ENCODE measurements around the gene FAM111A. TPM values are rescaled to one million over a fixed set of nuclear protein-coding genes. Genes with fewer than 3 reads are reported as not detected.

Gene FAM111A
- total RNA-seq, 1 experiment from 2014 or later = 20.1 TPM

DNA sequence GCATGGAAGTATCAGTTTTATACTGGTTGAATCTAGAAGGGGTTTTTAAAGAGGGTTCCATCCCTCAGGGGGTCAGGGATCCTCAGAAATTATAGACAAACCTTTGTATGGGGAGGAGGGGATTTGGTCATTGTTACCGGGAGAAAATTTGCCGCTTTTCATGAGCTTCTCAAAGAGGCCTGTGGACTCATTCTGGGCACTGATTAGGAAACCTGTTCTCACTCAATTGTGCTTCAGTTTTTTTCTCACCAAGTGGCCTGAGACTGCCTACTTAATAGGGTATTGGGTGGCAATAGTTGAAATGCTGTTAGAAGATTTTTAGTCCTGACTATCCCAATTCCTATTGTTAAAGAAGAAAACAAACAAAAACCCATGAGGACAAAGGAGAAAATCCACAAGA, 56.1 kb downstream of the FAM111A start:
- H2BK12ac ChIP-seq (ENCODE audit: insufficient read length, low read depth, low read length) = no peak overlapping the region
- no peak overlapping the region for H3T11ph ChIP-seq (ENCODE audit: low read length)
- no peak overlapping the region for H2BK15ac ChIP-seq (ENCODE audit: low read depth, low read length)
- H3K4me2 ChIP-seq (ENCODE audit: insufficient read depth, insufficient read length, low read length) = no peak overlapping the region
- Mint-ChIP-seq H3K9me3 (peaks cover 0 to 4% of the 10 kb centered on the region in 2 experiments; a peak in 3 of 5 replicates), H3K27me3 (ENCODE audit: low read depth) (no peaks in the 10 kb centered on the region), H3K4me3 (no peak overlapping the region), H3K27ac (no peak overlapping the region), H3K4me1 (peaks cover 2 to 3% of the 10 kb centered on the region in 2 experiments; a peak in 2 of 4 replicates), H3K36me3 (ENCODE audit: insufficient read depth in 1 of 3, low read depth in 3 of 3) (peaks cover 41 to 69% (median 46%) of the 10 kb centered on the region in 3 experiments)
- no peaks in the 10 kb centered on the region for H4K20me1 ChIP-seq (ENCODE audit: control insufficient read depth, insufficient read depth, insufficient read length)
- no peak overlapping the region for H3K56ac ChIP-seq (ENCODE audit: insufficient read length, low read depth, low read length)
- no peak overlapping the region for H4K5ac ChIP-seq (ENCODE audit: insufficient read length, low read depth, low read length)
- no peak overlapping the region for H3K14ac ChIP-seq (ENCODE audit: insufficient read depth, low read length)
- WGBS (ENCODE audit: extremely low coverage, insufficient read length, low lambda C conversion rate) = no CpG with 5 or more reads among the region's 2 CpGs
- TF ChIP-seq, protein P1, sequence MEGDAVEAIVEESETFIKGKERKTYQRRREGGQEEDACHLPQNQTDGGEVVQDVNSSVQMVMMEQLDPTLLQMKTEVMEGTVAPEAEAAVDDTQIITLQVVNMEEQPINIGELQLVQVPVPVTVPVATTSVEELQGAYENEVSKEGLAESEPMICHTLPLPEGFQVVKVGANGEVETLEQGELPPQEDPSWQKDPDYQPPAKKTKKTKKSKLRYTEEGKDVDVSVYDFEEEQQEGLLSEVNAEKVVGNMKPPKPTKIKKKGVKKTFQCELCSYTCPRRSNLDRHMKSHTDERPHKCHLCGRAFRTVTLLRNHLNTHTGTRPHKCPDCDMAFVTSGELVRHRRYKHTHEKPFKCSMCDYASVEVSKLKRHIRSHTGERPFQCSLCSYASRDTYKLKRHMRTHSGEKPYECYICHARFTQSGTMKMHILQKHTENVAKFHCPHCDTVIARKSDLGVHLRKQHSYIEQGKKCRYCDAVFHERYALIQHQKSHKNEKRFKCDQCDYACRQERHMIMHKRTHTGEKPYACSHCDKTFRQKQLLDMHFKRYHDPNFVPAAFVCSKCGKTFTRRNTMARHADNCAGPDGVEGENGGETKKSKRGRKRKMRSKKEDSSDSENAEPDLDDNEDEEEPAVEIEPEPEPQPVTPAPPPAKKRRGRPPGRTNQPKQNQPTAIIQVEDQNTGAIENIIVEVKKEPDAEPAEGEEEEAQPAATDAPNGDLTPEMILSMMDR (conservative IDR thresholded peaks at IDR 0.05) = no peak
- H2BK20ac ChIP-seq (ENCODE audit: low read depth, low read length, poor library complexity, severe bottlenecking) = no peak overlapping the region
- no peak overlapping the region for H3K27ac ChIP-seq (ENCODE audit: insufficient read length, low read depth, low read length)
- H3K79me2 ChIP-seq (ENCODE audit: insufficient read depth, low read length) = no peaks in the 10 kb centered on the region; the same call in 1 of the 2 replicates
- no peak overlapping the region for H3K23ac ChIP-seq (ENCODE audit: insufficient read length, low read depth, low read length)
- H3K27me3 ChIP-seq (ENCODE audit: insufficient read depth, low read length) = no peaks in the 10 kb centered on the region
- H3K23me2 ChIP-seq (ENCODE audit: insufficient read length, low read depth, low read length, poor library complexity, severe bottlenecking) = no peaks in the 10 kb centered on the region
- no peak overlapping the region for H2BK5ac ChIP-seq (ENCODE audit: insufficient read length, low read length)
- no peak overlapping the region for H4K8ac ChIP-seq (replicated peaks; ENCODE audit: insufficient read length, low read depth, low read length)
- H3K4me1 ChIP-seq (ENCODE audit: insufficient read depth, low read length) = no peaks in the 10 kb centered on the region
- no peak overlapping the region for H3K18ac ChIP-seq (ENCODE audit: insufficient read length, low read depth, low read length)
- no peak overlapping the region for H3K4ac ChIP-seq (ENCODE audit: low read depth, low read length)
- no peak overlapping the region for H2BK120ac ChIP-seq (ENCODE audit: low read depth, low read length, poor library complexity, severe bottlenecking)
- H3K9ac ChIP-seq (ENCODE audit: extremely low read depth, insufficient read length, low read length) = no peak overlapping the region
- H2AFZ ChIP-seq (ENCODE audit: low read length) = no peak overlapping the region
- no peak overlapping the region for H2AK5ac ChIP-seq (ENCODE audit: insufficient read length, low read length)
- no peaks in the 10 kb centered on the region for H3K79me1 ChIP-seq (ENCODE audit: insufficient read depth, low read depth, low read length, poor library complexity, severe bottlenecking)
- no peak for DNase-seq
- H3K9me3 ChIP-seq (ENCODE audit: control insufficient read depth, low read depth, low read length) = peaks cover 6% of the 10 kb centered on the region
- H4K91ac ChIP-seq (ENCODE audit: insufficient read length, low read depth, low read length) = no peak overlapping the region
